ENCODE results near the gene CSK.

DNA sequence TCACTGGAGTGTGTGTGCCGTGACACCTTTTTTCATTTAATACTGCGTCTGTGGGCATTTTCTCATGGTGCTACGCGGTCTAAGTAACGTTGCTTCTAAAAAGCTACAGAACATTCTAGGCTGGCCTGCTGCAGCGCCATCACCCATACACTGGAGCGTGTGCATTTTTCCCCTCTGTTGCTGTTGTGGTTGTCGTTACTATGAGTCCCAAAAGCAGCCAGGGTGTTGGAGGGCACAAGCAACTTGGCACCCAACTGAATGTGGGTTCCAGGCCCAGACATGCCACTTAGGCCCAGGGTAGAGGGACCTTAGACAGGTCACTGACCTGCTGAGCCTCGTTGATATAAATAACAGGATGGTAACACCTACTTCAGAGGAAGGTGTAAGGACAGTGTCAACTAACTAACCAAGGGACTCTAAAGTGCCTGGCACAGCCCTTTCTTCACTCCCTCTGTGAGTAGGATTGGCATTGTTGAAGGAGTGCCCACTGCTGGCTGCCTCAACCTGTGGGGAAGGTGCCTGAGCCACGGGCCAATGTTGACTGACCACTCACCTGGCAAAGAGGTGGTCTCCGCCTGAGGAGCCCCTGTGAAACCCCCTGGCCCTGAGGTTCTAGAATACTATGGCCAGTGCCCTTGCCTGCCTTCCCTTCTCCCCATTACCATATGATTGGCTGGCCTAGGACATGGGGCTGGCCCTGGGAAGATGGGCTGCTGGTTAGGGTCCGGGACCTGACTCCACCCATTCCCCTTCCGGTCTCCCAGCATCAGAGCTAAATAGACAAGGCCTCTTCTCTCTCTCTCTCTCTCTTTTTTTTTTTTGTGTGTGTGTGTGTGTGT lies 3.5 kb downstream of the CSK start:
- TF ChIP-seq POLR2AphosphoS5 (IDR thresholded peaks at IDR 0.05): no peak
- TF ChIP-seq, protein P1, sequence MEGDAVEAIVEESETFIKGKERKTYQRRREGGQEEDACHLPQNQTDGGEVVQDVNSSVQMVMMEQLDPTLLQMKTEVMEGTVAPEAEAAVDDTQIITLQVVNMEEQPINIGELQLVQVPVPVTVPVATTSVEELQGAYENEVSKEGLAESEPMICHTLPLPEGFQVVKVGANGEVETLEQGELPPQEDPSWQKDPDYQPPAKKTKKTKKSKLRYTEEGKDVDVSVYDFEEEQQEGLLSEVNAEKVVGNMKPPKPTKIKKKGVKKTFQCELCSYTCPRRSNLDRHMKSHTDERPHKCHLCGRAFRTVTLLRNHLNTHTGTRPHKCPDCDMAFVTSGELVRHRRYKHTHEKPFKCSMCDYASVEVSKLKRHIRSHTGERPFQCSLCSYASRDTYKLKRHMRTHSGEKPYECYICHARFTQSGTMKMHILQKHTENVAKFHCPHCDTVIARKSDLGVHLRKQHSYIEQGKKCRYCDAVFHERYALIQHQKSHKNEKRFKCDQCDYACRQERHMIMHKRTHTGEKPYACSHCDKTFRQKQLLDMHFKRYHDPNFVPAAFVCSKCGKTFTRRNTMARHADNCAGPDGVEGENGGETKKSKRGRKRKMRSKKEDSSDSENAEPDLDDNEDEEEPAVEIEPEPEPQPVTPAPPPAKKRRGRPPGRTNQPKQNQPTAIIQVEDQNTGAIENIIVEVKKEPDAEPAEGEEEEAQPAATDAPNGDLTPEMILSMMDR (IDR thresholded peaks at IDR 0.05): no peak
- TF ChIP-seq POLR2A (IDR thresholded peaks at IDR 0.05): no peak
